Measurements from ENCODE around the gene NCK2.

NCK2 gene

GRCh38 chr2:105776560-105776928 lies 31.8 kb downstream of the NCK2 start:
- DNase-seq (ENCODE audit: low read depth, low spot score): no peak

- no peak for DNase-seq (ENCODE audit: low read depth, low spot score)
Measured at GRCh38 chr2:105777031-105777482, 32.3 kb downstream of the NCK2 start.

DNA sequence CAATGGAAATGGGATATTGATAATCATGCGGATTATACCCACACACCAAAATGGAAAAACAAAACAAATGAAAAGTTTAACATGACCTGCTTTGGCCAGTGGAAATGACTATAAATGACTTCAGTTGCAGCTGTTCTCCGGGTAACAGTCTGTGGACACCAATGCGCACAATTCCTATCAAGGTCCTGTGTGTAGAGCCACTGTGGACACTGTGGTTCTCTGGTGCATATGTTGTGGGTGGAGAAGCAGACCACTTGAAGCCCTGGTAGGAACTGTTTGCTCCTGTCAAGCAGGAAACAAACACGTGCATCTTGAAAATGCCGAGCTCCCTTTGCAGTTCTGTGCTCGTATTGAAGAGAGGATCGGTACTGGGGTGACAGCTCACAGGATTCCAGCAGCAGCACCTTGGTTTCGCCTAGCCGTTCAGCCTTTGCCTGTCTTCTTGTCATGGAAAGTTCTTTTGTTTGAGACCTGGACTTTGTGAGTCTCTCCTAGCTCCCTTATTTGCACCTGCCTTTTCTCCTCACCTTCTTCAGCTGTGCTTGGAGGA lies 32.9 kb downstream of the NCK2 start:
- no peak for DNase-seq (ENCODE audit: low read depth, low spot score)

DNA sequence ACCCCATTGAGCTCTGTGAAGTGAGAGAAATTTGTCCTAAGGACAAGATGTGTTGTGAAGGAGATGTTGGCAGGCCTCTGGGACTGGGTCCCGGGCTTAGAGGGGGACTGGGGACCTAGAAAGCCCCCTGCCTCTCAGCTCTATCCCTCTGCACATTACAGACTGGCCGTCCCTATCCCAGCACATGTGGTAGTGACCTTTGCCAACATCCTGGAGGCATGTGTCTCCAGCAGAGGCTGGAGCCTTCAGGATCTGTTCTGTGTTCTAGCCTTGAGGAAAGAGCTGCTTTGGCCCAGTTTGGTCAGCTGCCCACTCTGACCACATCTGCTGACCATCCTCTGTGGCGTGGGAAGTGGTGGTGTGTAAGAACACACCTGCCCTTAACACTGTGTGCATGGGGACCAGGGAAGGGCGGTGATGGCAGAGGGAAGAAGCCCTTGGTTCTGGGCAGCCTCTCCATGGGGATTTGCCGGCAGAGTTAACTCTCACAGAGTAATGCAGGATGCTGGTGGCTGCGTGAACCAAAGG lies 33.4 kb downstream of the NCK2 start:
- DNase-seq (ENCODE audit: low read depth, low spot score): no peak

DNA sequence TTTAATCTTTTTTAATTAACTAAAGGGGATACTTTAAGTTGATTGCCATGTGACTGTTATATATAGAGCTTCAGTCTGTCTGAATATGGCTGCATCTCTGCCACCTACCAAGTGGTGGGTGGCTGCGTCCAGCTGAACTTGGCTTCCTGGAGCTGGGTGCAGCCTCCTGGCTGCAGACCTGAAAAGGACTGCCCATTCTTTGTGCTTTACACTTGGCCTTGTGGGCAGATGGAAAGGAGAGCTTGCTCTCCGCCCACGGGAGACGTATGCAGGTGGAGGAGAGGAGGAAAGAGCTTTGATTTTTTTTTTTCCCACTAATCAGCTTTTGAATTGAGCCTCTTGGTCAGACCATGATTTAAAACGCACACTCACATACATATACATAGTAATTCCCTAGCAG lies 34.7 kb downstream of the NCK2 start:
- no peak for DNase-seq (ENCODE audit: low read depth, low spot score)

DNA sequence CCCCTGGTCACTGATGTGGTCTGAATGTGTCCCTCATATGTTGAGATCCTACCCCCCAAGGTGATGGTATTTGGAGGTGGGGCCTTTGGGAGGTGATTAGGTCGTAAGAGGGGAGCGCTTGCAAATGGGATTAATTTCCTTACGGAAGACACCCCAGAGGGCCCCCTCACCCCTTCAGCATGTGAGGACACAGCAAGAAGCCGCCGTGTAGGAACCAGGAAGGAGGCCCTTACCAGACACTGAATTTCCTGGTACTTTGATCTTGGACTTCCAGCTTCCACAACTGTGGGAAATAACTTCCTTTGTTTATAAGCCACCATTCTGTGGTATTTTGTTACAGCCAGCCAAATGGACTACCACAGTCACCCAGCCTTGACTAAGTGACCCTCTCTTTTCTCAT lies 35.9 kb downstream of the NCK2 start:
- no peak for DNase-seq (ENCODE audit: low read depth, low spot score)

GRCh38 chr2:105781274-105781978 lies 36.7 kb downstream of the NCK2 start:
- no peak for DNase-seq (ENCODE audit: low read depth, low spot score)

DNA sequence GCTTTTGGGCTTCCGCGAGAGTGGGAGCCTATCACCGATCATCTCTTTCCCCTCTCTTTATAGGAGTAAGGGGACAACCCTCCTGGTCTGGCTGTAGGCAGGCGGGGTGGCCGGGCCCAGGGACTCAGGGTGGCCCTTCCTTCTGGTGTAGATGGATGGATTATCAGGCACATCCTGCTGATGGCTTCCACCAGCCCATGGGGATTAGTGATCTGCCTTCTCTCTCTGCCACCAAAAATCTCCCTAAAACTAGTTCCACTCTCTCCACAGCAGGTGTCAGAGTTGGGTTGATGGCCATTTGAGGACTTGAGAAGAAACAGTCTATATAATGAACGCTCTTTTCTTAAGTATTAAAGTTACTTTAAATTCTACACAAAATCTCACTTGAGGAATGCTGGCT lies 37.4 kb downstream of the NCK2 start:
- no peak for DNase-seq (ENCODE audit: low read depth, low spot score)

DNA sequence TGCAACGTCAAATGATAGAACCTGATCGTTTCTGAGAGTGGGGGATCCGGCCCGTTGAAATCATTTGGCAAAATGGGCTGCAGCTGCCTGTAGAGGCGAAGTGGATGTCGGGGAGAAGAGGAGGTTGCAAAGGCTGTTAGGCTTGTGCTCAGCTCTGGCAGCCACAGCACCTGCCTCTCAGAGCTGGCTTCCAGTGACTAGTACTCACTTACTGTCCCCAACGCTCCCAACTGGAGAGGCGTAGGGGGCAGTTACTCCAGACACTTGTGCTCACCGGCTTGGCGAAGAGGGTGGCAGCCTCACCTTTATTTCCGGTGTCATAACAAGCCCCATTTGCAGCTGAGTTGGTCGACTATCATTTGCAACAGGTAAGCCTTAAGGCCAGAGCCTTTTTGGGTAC lies 37.9 kb downstream of the NCK2 start:
- DNase-seq (ENCODE audit: low read depth, low spot score): no peak

- no peak for DNase-seq (ENCODE audit: low read depth, low spot score)
Measured at GRCh38 chr2:105783151-105783738, 38.5 kb downstream of the NCK2 start.

DNA sequence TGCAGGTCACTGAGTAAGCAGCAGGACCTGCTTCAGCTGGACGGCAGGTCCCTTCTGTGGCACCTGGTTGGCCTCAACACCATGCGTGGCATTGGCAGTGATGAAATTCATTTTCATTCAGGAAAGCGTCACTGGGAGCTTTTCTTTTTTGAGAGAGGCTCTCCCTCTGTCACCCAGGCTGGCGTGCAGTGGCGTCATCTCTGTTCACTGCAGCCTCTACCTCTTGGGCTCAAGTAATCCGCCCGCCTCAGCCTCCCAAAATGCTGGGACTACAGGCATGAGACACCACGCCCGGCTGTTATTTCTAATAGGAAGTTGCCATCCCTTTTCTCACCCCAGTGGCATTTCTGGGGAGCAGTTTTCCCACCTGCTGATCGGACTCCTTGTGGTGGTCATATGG lies 39.3 kb downstream of the NCK2 start:
- no peak for DNase-seq (ENCODE audit: low read depth, low spot score)

DNA sequence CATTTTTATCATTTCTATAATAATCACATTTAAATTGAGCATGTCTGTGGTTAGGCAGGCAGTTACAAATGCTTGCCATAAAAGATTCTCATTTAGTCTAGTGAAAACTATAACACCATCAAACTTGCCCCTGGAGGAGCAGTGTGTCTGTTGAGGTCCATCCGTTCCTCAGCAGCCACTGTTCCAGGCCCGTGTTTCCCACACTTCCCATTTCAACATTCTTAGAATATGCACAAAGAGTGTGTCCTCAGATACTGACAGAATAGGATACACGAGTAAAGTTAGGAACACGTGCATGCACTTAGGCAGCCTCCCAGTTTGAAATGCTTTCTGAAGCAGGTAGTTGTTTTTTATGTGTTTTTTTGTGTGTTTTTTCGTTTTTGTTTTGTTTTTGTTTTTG lies 39.9 kb downstream of the NCK2 start:
- DNase-seq (ENCODE audit: low read depth, low spot score): no peak

GRCh38 chr2:105785095-105785847 lies 40.6 kb downstream of the NCK2 start:
- DNase-seq (ENCODE audit: low read depth, low spot score): no peak

GRCh38 chr2:105786231-105787230 lies 41.8 kb downstream of the NCK2 start:
- no peak for DNase-seq (ENCODE audit: low read depth, low spot score)

DNA sequence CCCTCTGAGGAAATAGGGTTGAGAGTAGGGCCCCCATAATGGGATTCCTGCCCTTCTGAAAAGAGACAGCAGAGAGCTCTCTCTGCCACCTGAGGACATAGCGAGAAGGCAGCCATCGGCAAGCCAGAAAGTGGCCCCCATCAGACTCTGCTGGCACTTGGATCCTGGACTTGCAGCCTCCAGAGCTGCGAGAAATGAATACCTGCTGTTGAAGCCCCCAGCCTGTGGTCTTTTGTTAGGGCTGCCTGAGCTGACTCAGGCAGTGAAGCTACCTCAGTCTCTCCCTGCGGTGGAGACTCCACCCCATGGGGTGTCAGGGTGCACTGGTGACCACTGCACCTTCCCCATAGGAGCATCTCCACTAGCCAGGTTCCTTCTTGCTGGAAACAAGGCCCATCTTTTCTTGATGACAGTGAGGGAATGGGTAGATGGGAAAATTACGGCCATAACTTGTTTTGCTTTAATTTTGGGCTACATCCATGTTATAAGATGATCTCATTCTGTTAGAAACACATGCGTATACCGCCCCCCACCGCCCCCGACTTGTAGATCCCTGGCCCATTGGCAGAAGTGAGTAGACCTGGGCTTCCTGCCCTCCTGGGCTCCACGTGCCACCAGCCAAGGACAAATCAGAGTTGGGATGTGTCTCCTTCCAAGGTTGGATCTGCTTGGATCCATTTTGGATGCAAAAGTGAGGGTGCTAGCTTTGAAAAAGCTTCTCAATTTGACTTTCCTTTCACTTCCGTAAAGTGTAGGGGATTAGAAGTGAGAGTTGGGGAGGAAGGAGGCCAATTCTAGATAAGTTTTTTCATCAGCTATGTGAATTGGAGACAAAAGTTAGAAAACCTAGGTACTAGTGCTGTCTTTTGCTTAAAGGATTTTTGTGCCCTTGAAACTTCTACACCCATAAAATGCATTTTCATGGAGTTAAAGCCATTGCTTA lies 42.9 kb downstream of the NCK2 start:
- no peak for DNase-seq (ENCODE audit: low read depth, low spot score)

- no peak for DNase-seq (ENCODE audit: low read depth, low spot score)
Measured at GRCh38 chr2:105788670-105789290, 44.1 kb downstream of the NCK2 start.

- DNase-seq (ENCODE audit: low read depth, low spot score): no peak
Measured at GRCh38 chr2:105789745-105790460, 45.2 kb downstream of the NCK2 start.

GRCh38 chr2:105790461-105791149 lies 45.9 kb downstream of the NCK2 start:
- DNase-seq (ENCODE audit: low read depth, low spot score): no peak

Data from brain pericyte (primary cell).